Inferior parietal cortex (tissue), 1 donor: ENCODE measurements around the gene TRAPPC6A.

ENCODE experiments used
- DNase-seq: peaks from one replicate; pipeline ENCODE4 v3.0.0-alpha.2; 2016; ENCODE audit errors: extremely low spot score

The TRAPPC6A gene, protein sequence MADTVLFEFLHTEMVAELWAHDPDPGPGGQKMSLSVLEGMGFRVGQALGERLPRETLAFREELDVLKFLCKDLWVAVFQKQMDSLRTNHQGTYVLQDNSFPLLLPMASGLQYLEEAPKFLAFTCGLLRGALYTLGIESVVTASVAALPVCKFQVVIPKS

DNA sequence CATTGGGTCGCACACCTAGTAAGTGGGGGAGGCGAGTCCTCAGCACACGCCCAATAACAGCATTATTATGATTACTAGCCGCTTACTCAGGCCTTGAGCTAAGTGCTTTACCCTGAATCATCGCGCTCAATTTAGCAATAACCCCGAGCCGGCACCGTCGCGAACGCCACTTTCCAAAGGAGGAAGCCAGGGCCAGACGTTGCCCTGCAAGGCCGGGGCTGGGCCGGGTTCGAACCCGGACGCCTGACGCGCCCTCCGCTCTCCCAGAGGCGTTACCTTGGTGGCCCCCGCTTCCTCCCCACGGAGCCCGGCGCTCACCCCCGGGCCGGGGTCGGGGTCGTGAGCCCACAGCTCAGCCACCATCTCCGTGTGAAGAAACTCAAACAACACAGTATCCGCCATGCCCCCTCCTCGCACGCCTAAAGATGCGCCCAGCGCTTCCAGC, at the start of gene TRAPPC6A:
Gene TRAPPC6A, minus strand, starts transcription at position 421 of the 445 bp plus-strand sequence. Its CDS starts 19 bp downstream, at position 402.
- DNase-seq, result no peak

- no peak for DNase-seq
Observed at GRCh38 chr19:45224645-45225044, 46.6 kb upstream of the TRAPPC6A start.

DNA sequence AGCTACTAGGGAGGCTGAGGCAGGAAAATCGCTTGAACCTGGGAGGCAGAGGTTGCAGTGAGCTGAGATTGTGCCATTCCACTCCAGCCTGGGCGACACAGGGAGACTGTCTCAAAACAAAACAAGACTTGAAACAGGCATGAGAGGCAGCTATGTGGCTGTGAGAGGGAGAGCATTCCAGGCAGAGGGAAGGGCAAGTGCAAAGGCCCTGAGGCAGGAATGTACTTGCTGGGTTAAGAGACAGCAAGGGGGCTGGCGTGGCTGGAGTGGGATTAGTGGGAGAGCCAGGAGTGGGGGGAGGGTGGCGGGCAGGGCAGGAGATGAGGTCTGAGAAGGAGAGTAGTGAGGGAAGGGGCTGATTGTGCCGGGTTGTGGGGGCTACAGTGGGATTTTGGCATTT, 45.8 kb upstream of the TRAPPC6A start:
- DNase-seq, result no peak

DNA sequence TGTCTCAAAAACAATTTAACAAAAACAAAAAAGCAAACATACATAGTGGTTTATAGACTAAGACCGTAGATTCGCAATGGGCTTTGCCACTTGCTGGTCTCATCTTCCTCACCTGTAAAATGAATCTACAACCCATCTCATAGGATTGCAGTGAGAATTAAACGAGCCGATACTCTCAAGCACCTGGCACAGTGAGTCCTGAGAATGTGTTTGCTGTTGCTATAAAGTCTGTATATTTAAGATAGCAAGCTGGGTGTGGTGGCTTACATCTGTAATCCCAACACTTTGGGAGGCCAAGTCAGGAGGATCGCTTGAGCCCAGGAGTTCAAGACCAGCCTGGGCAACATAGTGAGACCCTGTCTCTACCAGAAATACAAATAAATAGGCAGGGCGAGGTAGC, 44.7 kb upstream of the TRAPPC6A start:
- DNase-seq, result no peak

DNA sequence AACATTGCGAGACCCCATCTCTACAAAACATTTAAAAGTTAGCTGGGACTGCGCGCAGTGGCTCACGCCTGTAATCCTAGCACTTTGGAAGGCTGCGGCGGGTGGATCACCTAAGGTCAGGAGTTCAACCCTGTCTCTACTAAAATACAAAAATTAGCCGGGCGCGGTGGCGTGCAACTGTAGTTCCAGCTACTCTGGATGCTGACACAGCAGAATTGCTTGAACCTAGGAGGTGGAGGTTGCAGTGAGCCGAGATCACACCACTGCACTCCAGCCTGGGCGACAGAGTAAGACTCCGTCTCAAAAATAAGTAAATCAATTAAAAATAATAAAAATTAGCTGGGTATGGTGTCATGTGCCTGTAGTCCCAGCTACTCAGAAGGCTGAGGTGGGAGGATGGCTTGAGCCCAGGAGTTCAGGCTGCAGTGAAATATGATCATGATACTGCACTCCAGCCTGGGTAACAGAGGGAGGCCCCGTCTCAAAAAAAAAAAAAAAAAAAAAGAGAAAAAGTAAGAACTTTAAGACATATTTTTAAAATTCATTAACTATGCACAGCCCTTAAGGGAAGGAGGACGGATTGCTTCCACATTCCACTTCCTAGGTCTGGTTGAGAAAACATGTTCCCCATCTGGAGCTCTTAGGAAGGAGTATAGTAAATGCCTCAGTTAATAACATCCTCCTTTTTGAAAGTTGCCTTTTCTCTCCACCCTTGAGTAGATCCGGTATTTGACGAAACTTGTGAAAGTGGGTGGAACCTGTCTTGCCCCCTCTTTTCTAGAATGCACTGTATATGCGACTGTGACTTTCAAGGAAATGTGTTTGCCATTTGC, 41.1 kb upstream of the TRAPPC6A start:
- DNase-seq, result no peak

- DNase-seq, result no peak
Observed at GRCh38 chr19:45218426-45218825, 40.4 kb upstream of the TRAPPC6A start.

DNA sequence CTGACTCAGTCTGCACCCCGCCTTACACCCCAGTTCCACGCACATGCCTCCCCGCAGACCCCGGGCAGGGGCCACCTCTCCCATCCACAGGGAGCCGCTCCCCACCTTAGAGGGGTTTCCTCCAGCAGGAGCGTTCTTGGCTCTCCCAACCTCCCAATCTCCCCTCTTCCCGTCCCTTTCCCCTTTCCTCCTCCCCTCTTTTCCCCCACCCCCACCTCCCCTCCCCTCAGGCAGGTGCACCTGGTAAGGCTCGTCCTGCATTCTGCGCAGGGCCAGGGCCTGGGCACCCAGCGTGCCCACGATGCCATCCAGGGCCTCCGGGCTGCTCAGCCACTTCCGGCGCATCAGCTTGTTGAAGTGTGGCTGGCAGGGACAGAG, 39.9 kb upstream of the TRAPPC6A start:
- DNase-seq, result no peak

- no peak for DNase-seq
Observed at GRCh38 chr19:45217193-45217956, 39.3 kb upstream of the TRAPPC6A start.

GRCh38 chr19:45216667-45217066, 38.6 kb upstream of the TRAPPC6A start:
- no peak for DNase-seq

DNA sequence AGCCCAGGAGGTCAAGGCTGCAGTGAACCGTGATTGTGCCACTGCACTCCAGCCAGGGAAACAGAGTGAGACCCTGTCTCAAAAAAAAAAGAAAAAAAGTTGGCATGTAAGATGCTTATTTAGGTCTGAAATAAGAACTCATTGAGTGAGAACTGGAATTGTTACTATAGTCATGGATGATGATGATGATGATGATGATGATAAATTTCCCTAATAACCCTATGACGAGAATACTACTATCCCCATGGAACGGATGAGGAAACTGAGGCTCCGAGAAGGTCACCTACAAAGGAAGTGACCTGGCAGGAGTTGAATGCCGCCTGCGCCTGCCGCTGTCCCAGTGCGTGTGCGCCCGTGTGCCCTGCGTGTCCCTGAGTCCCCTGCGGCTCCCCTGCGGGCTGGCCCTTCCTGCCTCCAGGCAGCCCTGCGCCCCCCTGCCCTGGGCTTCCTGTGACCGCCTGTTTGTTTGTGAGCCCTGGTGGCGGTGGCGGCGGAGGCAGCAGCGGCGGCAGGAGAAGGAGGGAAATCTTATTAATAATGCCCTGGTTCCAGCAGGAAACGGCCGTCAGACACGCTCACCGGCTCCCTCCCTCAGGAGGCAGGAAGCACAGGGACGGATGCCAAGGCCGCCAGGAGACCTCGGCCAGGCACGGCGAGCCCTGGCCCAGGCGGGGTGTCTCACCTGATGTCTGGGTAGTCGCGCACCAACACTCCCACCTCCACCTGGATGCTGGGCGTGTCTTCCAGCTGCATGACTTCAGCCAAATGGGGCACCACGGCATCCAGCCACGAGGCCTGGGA, 37.6 kb upstream of the TRAPPC6A start:
- no peak for DNase-seq

GRCh38 chr19:45213031-45213430, 35.0 kb upstream of the TRAPPC6A start:
- no peak for DNase-seq

DNA sequence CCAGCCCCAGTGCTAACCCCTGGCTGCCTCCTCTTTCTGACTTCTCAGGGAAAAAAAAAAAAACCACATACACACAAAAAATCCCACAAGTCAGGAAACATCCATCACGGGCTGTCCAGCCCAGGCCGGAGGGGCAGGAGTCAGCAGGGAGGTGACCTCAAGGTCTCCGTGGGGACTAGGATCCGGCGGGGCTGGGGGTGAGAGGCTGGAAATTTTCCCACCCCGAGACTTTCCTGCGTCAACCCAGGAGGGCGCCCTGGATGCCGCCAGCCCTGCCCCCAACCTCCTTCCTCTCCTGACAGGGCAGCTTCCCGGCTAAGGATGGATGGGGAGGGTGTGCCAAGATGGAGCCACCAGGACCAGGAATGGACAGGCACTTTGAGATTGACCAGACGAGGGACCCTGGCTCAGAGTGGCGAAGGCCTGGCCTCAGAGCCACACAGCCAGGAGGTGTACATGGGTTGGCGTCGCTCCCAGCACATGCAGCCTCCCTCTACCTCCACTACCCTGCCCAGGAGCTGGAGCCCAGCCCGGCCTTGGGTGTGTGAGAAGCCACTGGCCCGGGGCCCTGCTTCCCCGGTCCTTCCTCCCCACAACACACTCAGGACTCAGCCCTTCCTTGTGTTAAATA, 33.8 kb upstream of the TRAPPC6A start:
- no peak for DNase-seq

GRCh38 chr19:45206328-45206727, 28.3 kb upstream of the TRAPPC6A start:
- no peak for DNase-seq

DNA sequence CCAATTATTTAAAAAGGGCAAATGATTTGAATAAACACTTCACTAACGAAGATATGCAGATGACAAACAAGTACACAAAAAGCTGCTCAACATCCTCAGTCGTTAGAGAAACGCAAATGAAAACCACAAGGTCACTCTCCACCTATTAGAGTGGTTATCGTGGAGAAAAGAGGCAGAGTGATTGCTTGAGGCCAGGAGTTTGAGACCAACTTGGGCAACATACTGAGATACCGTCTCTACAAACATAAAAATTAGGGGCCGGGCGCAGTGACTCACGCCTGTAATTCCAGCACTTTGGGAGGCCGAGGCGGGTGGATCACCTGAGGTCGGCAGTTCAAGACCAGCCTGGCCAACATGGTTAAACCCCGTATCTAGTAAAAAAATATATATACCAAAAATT, 27.8 kb upstream of the TRAPPC6A start:
- no peak for DNase-seq

DNA sequence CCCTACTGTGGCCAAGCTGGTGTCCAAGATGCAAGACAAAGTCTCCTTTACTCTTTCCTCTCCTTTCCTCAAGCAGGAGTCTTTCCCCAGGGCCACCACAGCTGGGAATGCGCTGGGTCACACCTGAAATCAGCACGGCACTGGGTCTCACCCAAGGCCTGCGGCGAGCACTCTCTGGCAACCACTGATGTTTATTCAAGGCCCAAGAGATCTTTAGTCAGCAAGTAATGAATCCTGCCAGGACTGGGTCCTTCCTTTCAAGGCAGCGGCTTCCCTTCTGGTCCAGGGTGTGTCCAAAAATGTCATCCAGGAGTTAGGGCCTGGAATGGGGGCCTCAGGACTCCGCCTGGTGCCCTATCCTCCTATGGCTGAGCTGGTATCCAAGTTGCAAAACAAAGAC, 24.6 kb upstream of the TRAPPC6A start:
- DNase-seq, result no peak

DNA sequence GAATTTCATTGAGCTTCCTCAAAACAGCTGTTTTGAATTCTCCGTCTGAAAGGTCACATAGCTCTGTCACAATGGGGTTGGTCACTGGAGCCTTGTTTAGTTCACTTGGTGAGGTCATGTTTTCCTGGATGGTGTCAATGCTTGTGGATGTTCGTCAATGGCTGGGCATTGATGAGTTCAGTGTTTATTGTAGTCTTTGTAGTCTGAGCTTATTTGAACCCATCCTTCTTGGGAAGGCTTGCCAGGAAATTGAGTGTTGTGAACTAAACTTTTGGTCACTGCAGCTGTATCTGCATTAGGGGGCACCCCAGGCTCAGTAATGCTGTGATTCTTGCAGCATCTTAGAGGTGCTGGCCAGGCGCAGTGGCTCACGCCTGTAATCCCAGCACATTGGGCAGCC, 22.5 kb upstream of the TRAPPC6A start:
- peak; percentile 31 for DNase-seq

GRCh38 chr19:45195764-45196163, 17.7 kb upstream of the TRAPPC6A start:
- DNase-seq, result no peak

GRCh38 chr19:45191375-45191774, 13.3 kb upstream of the TRAPPC6A start:
- DNase-seq, result no peak

DNA sequence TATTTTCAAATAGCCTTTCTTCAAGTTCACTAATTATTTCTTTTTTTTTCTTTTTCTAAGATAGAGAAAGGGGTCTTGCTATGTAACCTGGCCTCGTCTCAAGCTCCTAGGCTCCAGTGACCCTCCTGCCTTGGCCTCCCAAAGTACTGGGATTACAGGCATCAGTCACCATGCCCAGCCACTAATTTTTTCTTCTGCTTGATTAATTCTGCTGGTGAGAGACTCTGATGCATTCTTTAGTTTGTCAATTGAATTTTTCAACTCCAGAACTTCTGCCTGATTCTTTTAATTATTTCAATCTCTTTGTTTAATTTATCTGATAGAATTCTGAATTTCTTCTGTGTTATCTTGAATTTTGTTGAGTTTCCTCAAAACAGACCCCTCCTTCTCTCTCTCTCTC, 11.9 kb upstream of the TRAPPC6A start:
- DNase-seq, result no peak

- DNase-seq, result peak; percentile 6
Observed at GRCh38 chr19:45187421-45188100, 9.5 kb upstream of the TRAPPC6A start.
